ENCODE results near the gene BTF3.

- TF ChIP-seq ARNTL (CRISPR knock-in tag; IDR thresholded peaks at IDR 0.05; ENCODE audit: borderline replicate concordance, low read depth) (no peak), CREB5 (CRISPR knock-in tag; IDR thresholded peaks at IDR 0.05; ENCODE audit: low read depth) (no peak), ZC3H10 (CRISPR knock-in tag; IDR thresholded peaks at IDR 0.05) (no peak), BACH2 (CRISPR knock-in tag; IDR thresholded peaks at IDR 0.05; ENCODE audit: borderline replicate concordance) (no peak), GLIS3 (CRISPR knock-in tag; IDR thresholded peaks at IDR 0.05) (no peak), ZFP30 (CRISPR knock-in tag; IDR thresholded peaks at IDR 0.05) (no peak), SNAI2 (CRISPR knock-in tag; IDR thresholded peaks at IDR 0.05) (no peak)
- TF ChIP-seq, protein P1, sequence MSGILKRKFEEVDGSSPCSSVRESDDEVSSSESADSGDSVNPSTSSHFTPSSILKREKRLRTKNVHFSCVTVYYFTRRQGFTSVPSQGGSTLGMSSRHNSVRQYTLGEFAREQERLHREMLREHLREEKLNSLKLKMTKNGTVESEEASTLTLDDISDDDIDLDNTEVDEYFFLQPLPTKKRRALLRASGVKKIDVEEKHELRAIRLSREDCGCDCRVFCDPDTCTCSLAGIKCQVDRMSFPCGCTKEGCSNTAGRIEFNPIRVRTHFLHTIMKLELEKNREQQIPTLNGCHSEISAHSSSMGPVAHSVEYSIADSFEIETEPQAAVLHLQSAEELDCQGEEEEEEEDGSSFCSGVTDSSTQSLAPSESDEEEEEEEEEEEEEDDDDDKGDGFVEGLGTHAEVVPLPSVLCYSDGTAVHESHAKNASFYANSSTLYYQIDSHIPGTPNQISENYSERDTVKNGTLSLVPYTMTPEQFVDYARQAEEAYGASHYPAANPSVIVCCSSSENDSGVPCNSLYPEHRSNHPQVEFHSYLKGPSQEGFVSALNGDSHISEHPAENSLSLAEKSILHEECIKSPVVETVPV (CRISPR knock-in tag; IDR thresholded peaks at IDR 0.05) = no peak
- TF ChIP-seq, protein P2, sequence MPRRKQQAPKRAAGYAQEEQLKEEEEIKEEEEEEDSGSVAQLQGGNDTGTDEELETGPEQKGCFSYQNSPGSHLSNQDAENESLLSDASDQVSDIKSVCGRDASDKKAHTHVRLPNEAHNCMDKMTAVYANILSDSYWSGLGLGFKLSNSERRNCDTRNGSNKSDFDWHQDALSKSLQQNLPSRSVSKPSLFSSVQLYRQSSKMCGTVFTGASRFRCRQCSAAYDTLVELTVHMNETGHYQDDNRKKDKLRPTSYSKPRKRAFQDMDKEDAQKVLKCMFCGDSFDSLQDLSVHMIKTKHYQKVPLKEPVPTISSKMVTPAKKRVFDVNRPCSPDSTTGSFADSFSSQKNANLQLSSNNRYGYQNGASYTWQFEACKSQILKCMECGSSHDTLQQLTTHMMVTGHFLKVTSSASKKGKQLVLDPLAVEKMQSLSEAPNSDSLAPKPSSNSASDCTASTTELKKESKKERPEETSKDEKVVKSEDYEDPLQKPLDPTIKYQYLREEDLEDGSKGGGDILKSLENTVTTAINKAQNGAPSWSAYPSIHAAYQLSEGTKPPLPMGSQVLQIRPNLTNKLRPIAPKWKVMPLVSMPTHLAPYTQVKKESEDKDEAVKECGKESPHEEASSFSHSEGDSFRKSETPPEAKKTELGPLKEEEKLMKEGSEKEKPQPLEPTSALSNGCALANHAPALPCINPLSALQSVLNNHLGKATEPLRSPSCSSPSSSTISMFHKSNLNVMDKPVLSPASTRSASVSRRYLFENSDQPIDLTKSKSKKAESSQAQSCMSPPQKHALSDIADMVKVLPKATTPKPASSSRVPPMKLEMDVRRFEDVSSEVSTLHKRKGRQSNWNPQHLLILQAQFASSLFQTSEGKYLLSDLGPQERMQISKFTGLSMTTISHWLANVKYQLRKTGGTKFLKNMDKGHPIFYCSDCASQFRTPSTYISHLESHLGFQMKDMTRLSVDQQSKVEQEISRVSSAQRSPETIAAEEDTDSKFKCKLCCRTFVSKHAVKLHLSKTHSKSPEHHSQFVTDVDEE (CRISPR knock-in tag; IDR thresholded peaks at IDR 0.05) = no peak
Observed at GRCh38 chr5:73515232-73515631, 17.0 kb downstream of the BTF3 start.
